Suprapubic skin (tissue), 4 donors: ENCODE measurements around the gene ZAP70. TPM values are rescaled to one million over a fixed set of nuclear protein-coding genes. Genes with fewer than 3 reads are reported as not detected.

Experiments
- DNase-seq, 2 donors: peaks; one replicate each; pipeline ENCODE4 v3.0.0-alpha.2; 2019; ENCODE audit warnings: low spot score in 2 of 2
- H3K27ac ChIP-seq: fragments of 200-600 bp; sonication (generic); one replicate; pipeline ENCODE4 v1.5.1; 2019
- H3K27me3 ChIP-seq: fragments of 200-600 bp; sonication (generic); one replicate; pipeline ENCODE4 v1.5.1; 2019
- H3K36me3 ChIP-seq: fragments of 200-600 bp; sonication (generic); one replicate; pipeline ENCODE4 v1.5.1; 2019
- H3K4me1 ChIP-seq: fragments of 200-600 bp; sonication (generic); one replicate; pipeline ENCODE4 v1.5.1; 2019
- H3K4me3 ChIP-seq: fragments of 200-600 bp; sonication (generic); one replicate; pipeline ENCODE4 v1.5.1; 2019; ENCODE audit warnings: mild to moderate bottlenecking
- H3K9me3 ChIP-seq: fragments of 200-600 bp; sonication (generic); one replicate; pipeline ENCODE4 v1.5.1; 2019
- EP300 ChIP-seq: sonication (generic); formaldehyde crosslinking; IDR thresholded peaks from one replicate; pipeline ENCODE4 v1.6.1; 2017; ENCODE audit warnings: antibody characterized with exemption
- POLR2A ChIP-seq, 2 donors: fragments of 450-650 bp; IDR thresholded peaks; one replicate each; pipeline ENCODE4 v1.6.1; 2017; ENCODE audit warnings: antibody characterized with exemption in 2 of 2, mild to moderate bottlenecking in 2 of 2, moderate library complexity in 2 of 2
- POLR2AphosphoS5 ChIP-seq, 3 donors: sonication (generic); formaldehyde crosslinking; IDR thresholded peaks; one replicate each; pipeline ENCODE4 v1.6.1; 2017; ENCODE audit warnings: antibody characterized with exemption in 3 of 3
- WGBS: methylation state at CpG from one replicate; pipeline ENCODE4 v1.1.5; 2018; 5-methylcytosine and 5-hydroxymethylcytosine counted together
- total RNA-seq, 4 donors: library from RNA; depleted of rRNA; stranded (reverse); fragments of >200 nt; gene quantifications; one replicate each; pipeline ENCODE4 v1.1.0, GENCODE V29; 2016
- TF ChIP-seq, protein P1 (sequence below), 2 donors: fragments of 200-600 bp in 1 of 2; fragments of 450-650 bp in 1 of 2; sonication (generic) in 1 of 2; IDR thresholded peaks; one replicate each; pipeline ENCODE4 v1.5.1; 2016 to 2019; ENCODE audit warnings: antibody characterized with exemption in 2 of 2, mild to moderate bottlenecking in 1 of 2, moderate library complexity in 1 of 2

The ZAP70 gene
- total RNA-seq, 4 donors from 2014 or later, result 1.1 to 5.5 (median 2.2) TPM

GRCh38 chr2:97731274-97732020 lies 18.1 kb downstream of the ZAP70 start:
- WGBS, result 85% methylated on average over 8 of the region's 12 CpGs
- Histone ChIP-seq H3K36me3 (no peaks in the 10 kb centered on the region), H3K4me3 (no peak overlapping the region), H3K27ac (no peak overlapping the region), H3K4me1 (peaks cover 7% of the 10 kb centered on the region), H3K9me3 (no peaks in the 10 kb centered on the region), H3K27me3 (no peaks in the 10 kb centered on the region)
- peak in 1 of 2 donors; percentile 67 for DNase-seq
- TF ChIP-seq POLR2AphosphoS5 (IDR thresholded peaks at IDR 0.05) (no peak), EP300 (no peak), POLR2A (IDR thresholded peaks at IDR 0.05) (no peak)
- TF ChIP-seq, protein P1, sequence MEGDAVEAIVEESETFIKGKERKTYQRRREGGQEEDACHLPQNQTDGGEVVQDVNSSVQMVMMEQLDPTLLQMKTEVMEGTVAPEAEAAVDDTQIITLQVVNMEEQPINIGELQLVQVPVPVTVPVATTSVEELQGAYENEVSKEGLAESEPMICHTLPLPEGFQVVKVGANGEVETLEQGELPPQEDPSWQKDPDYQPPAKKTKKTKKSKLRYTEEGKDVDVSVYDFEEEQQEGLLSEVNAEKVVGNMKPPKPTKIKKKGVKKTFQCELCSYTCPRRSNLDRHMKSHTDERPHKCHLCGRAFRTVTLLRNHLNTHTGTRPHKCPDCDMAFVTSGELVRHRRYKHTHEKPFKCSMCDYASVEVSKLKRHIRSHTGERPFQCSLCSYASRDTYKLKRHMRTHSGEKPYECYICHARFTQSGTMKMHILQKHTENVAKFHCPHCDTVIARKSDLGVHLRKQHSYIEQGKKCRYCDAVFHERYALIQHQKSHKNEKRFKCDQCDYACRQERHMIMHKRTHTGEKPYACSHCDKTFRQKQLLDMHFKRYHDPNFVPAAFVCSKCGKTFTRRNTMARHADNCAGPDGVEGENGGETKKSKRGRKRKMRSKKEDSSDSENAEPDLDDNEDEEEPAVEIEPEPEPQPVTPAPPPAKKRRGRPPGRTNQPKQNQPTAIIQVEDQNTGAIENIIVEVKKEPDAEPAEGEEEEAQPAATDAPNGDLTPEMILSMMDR (IDR thresholded peaks at IDR 0.05), result no peak

GRCh38 chr2:97732436-97733340 lies 19.3 kb downstream of the ZAP70 start:
- WGBS, result 40% methylated on average over 1 of the region's 28 CpGs
- Histone ChIP-seq H3K27me3 (no peaks in the 10 kb centered on the region), H3K4me3 (no peak overlapping the region), H3K9me3 (no peaks in the 10 kb centered on the region), H3K27ac (no peak overlapping the region), H3K36me3 (no peaks in the 10 kb centered on the region), H3K4me1 (peaks cover 7% of the 10 kb centered on the region)
- TF ChIP-seq POLR2AphosphoS5 (IDR thresholded peaks at IDR 0.05), result no peak
- TF ChIP-seq, protein P1 (IDR thresholded peaks at IDR 0.05), result no peak
- TF ChIP-seq POLR2A (IDR thresholded peaks at IDR 0.05), result no peak
- TF ChIP-seq EP300, result no peak
- peak; percentile 53 to 75 for DNase-seq

GRCh38 chr2:97733341-97734035 lies 20.1 kb downstream of the ZAP70 start:
- Histone ChIP-seq H3K27me3 (no peaks in the 10 kb centered on the region), H3K36me3 (no peaks in the 10 kb centered on the region), H3K9me3 (no peaks in the 10 kb centered on the region), H3K27ac (no peak overlapping the region), H3K4me3 (no peak overlapping the region), H3K4me1 (peaks cover under 1% of the 10 kb centered on the region)
- peak; percentile 48 to 74 for DNase-seq
- TF ChIP-seq, protein P1 (IDR thresholded peaks at IDR 0.05), result no peak
- no peak for TF ChIP-seq POLR2AphosphoS5 (IDR thresholded peaks at IDR 0.05)
- TF ChIP-seq EP300, result no peak
- no peak for TF ChIP-seq POLR2A (IDR thresholded peaks at IDR 0.05)
- 83% methylated on average over 17 of the region's 20 CpGs for WGBS

- TF ChIP-seq, protein P1 (IDR thresholded peaks at IDR 0.05), result no peak
- TF ChIP-seq POLR2A (IDR thresholded peaks at IDR 0.05) (no peak), POLR2AphosphoS5 (IDR thresholded peaks at IDR 0.05) (no peak), EP300 (no peak)
- 78% methylated on average over 22 of the region's 44 CpGs for WGBS
- no peak overlapping the region for H3K4me3 ChIP-seq
These were observed 21.0 kb downstream of the ZAP70 start for GRCh38 chr2:97734061-97735051.

More at GRCh38 chr2:97734061-97735051, 21.0 kb downstream of the ZAP70 start:
- no peaks in the 10 kb centered on the region for H3K27me3 ChIP-seq
- no peaks in the 10 kb centered on the region for H3K9me3 ChIP-seq
- H3K4me1 ChIP-seq, result no peaks in the 10 kb centered on the region
- peak in 1 of 2 donors; percentile 78 for DNase-seq
- H3K27ac ChIP-seq, result no peak overlapping the region
- H3K36me3 ChIP-seq, result no peaks in the 10 kb centered on the region
